Ishikawa (cell line): ENCODE data around the gene CTPS1.

Source experiments
- CEBPB ChIP-seq: IDR thresholded peaks from 2 replicates; pipeline ENCODE4 v1.6.1; 2012
- CREB1 ChIP-seq: IDR thresholded peaks from 2 replicates; pipeline ENCODE4 v1.6.1; 2012; ENCODE audit warnings: low read depth
- EGR1 ChIP-seq: IDR thresholded peaks from 2 replicates; pipeline ENCODE4 v1.6.1; 2012
- EP300 ChIP-seq: IDR thresholded peaks from 2 replicates; pipeline ENCODE4 v1.6.1; 2012; ENCODE audit warnings: borderline replicate concordance
- FOXM1 ChIP-seq: IDR thresholded peaks from 2 replicates; pipeline ENCODE4 v1.6.1; 2012; ENCODE audit warnings: low read depth, borderline replicate concordance
- MAX ChIP-seq: IDR thresholded peaks from 2 replicates; pipeline ENCODE4 v1.6.1; 2012
- NFIC ChIP-seq: IDR thresholded peaks from 2 replicates; pipeline ENCODE4 v1.6.1; 2012
- RAD21 ChIP-seq: IDR thresholded peaks from 2 replicates; pipeline ENCODE4 v1.6.1; 2012; ENCODE audit warnings: low read depth
- TAF1 ChIP-seq: IDR thresholded peaks from 2 replicates; pipeline ENCODE4 v1.6.1; 2012; ENCODE audit warnings: low read depth, mild to moderate bottlenecking
- TCF12 ChIP-seq: IDR thresholded peaks from 2 replicates; pipeline ENCODE4 v1.6.1; 2012; ENCODE audit warnings: low read depth
- TEAD4 ChIP-seq: IDR thresholded peaks from 2 replicates; pipeline ENCODE4 v1.6.1; 2012
- YY1 ChIP-seq: IDR thresholded peaks from 2 replicates; pipeline ENCODE4 v1.6.1; 2012; ENCODE audit warnings: low read depth
- ZBTB7A ChIP-seq: IDR thresholded peaks from 2 replicates; pipeline ENCODE4 v1.6.1; 2012; ENCODE audit warnings: low read depth
- TF ChIP-seq, protein P1 (sequence below): IDR thresholded peaks from 2 replicates; pipeline ENCODE4 v1.6.1; 2012
- TF ChIP-seq, protein P2 (sequence below): IDR thresholded peaks from 2 replicates; pipeline ENCODE4 v1.6.1; 2012; ENCODE audit warnings: low read depth, mild to moderate bottlenecking

The CTPS1 gene

GRCh38 chr1:41023279-41023990 is 43.9 kb downstream of the CTPS1 start:
- TF ChIP-seq YY1: no peak
- peak; percentile 41; the same call in 1 of the 2 replicates for TF ChIP-seq RAD21
- TF ChIP-seq, protein P1, sequence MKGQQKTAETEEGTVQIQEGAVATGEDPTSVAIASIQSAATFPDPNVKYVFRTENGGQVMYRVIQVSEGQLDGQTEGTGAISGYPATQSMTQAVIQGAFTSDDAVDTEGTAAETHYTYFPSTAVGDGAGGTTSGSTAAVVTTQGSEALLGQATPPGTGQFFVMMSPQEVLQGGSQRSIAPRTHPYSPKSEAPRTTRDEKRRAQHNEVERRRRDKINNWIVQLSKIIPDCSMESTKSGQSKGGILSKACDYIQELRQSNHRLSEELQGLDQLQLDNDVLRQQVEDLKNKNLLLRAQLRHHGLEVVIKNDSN: no peak
- TF ChIP-seq TAF1: no peak
- no peak for TF ChIP-seq FOXM1
- no peak for TF ChIP-seq ZBTB7A
- TF ChIP-seq MAX: no peak

- TF ChIP-seq CREB1 (no peak), RAD21 (no peak), EP300 (no peak), CEBPB (no peak), MAX (no peak), TCF12 (no peak)
- TF ChIP-seq, protein P1: no peak
- TF ChIP-seq, protein P2, sequence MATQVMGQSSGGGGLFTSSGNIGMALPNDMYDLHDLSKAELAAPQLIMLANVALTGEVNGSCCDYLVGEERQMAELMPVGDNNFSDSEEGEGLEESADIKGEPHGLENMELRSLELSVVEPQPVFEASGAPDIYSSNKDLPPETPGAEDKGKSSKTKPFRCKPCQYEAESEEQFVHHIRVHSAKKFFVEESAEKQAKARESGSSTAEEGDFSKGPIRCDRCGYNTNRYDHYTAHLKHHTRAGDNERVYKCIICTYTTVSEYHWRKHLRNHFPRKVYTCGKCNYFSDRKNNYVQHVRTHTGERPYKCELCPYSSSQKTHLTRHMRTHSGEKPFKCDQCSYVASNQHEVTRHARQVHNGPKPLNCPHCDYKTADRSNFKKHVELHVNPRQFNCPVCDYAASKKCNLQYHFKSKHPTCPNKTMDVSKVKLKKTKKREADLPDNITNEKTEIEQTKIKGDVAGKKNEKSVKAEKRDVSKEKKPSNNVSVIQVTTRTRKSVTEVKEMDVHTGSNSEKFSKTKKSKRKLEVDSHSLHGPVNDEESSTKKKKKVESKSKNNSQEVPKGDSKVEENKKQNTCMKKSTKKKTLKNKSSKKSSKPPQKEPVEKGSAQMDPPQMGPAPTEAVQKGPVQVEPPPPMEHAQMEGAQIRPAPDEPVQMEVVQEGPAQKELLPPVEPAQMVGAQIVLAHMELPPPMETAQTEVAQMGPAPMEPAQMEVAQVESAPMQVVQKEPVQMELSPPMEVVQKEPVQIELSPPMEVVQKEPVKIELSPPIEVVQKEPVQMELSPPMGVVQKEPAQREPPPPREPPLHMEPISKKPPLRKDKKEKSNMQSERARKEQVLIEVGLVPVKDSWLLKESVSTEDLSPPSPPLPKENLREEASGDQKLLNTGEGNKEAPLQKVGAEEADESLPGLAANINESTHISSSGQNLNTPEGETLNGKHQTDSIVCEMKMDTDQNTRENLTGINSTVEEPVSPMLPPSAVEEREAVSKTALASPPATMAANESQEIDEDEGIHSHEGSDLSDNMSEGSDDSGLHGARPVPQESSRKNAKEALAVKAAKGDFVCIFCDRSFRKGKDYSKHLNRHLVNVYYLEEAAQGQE: no peak
Measured at GRCh38 chr1:41024953-41025352, 45.5 kb downstream of the CTPS1 start.

GRCh38 chr1:41025979-41026819 is 46.7 kb downstream of the CTPS1 start:
- TF ChIP-seq CREB1: no peak
- no peak for TF ChIP-seq ZBTB7A
- no peak for TF ChIP-seq YY1
- TF ChIP-seq EGR1: no peak
- TF ChIP-seq EP300: no peak
- no peak for TF ChIP-seq FOXM1
- no peak for TF ChIP-seq RAD21
- no peak for TF ChIP-seq MAX
- TF ChIP-seq, protein P1: no peak
- TF ChIP-seq TCF12: no peak
- no peak for TF ChIP-seq TEAD4
- TF ChIP-seq TAF1: no peak
- no peak for TF ChIP-seq CEBPB
- no peak for TF ChIP-seq NFIC
- TF ChIP-seq, protein P2: no peak

- TF ChIP-seq FOXM1: no peak
- TF ChIP-seq CREB1: no peak
- no peak for TF ChIP-seq MAX
- TF ChIP-seq YY1: no peak
- TF ChIP-seq TAF1: no peak
- TF ChIP-seq ZBTB7A: no peak
- no peak for TF ChIP-seq TEAD4
- TF ChIP-seq EGR1: no peak
- TF ChIP-seq EP300: no peak
- TF ChIP-seq, protein P1: no peak
- TF ChIP-seq TCF12: no peak
- no peak for TF ChIP-seq NFIC
Measured at GRCh38 chr1:41028034-41028642, 48.6 kb downstream of the CTPS1 start.
